GM13976 (cell line): ENCODE measurements around the gene ZMIZ1.

Experiments
- DNase-seq: peaks from one replicate; pipeline ENCODE4 v3.0.0; 2012; ENCODE audit warnings: low spot score
- CTCF ChIP-seq: IDR thresholded peaks from 2 replicates; pipeline ENCODE4 v1.5.1; 2012; ENCODE audit warnings: borderline replicate concordance, mild to moderate bottlenecking; ENCODE audit not compliant: insufficient read depth; ENCODE audit errors: extremely low read depth, missing control alignments, control extremely low read depth
- in situ Hi-C: fragments of 300-500 bp; cut with MboI; formaldehyde crosslinking; loops from one replicate; pipeline ENCODE4 v1.12.0; 2022; ENCODE audit warnings: low sequenced_read_pairs, mixed read lengths, inconsistent platforms; ENCODE audit not compliant: unreplicated experiment

Gene ZMIZ1

GRCh38 chr10:79052291-79053080 is 16.3 kb upstream of the ZMIZ1 start:
- no peak for DNase-seq
- no peak for TF ChIP-seq CTCF

DNA sequence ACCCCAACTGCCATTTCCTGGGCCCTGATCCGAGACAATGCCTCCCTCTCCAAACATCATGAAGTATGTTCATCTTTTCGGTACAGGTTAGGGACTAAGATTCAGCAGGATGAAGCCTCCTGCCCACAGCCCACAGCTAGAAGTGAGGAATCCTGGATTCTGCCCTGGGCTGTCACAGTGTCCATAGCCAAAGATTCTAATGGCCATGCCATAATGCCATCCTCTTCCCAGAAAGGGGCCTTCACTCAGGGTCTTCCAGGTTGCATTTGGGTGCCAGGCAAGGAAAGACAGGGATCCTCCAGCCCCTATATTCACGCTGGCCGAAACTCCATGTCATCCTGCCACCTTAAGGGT is 15.7 kb upstream of the ZMIZ1 start:
- TF ChIP-seq CTCF = no peak
- DNase-seq = no peak
- in situ Hi-C loops = no loop called here

More at GRCh38 chr10:79052291-79053080, 16.3 kb upstream of the ZMIZ1 start:
- in situ Hi-C loops = no loop called here

GRCh38 chr10:79053481-79054202 is 15.1 kb upstream of the ZMIZ1 start:
- no peak for DNase-seq
- in situ Hi-C loops = no loop called here
- TF ChIP-seq CTCF = no peak

DNA sequence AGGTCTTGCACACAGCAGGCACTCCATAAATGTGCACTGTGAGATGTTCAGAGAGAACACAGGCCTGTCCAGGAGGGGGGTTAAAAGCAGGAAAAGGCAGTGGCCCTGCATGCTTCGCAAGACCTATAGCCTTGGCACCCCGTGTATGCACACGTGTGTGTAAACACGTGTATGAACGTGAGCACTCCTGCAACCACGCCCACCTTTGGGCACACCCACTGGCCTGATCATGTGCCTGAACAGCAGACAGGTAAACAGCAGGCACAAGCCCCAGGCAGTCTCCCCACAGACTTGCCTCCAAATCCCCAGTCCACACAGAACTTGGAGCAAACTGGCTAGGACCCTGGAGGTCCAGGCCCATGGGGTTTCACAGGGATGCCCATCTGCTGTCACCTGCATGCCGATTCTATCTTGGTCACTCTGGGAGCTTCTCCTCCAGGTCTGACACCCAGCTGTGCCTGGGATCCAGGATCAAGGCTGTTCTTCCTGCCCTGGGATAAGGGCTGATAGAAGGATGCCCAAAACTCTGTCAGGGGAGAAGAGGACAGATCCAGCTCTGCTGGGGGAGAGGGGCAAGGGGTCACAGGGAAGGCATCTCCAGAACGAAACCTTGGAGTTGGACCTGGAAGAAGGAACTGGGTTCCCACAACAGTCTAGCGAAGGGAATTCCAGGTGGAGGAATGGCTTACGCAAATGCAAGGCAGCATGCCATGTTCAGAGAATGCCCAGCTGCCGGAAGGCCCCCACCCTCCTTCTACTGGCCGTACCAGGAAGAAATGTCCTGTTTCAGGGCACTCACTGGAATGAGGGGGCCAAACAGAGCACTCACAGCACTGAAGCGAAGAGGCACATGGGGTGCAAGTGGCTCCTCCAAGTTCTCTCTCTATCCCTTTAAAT is 14.3 kb upstream of the ZMIZ1 start:
- DNase-seq = no peak
- no peak for TF ChIP-seq CTCF
- in situ Hi-C loops = no loop called here

DNA sequence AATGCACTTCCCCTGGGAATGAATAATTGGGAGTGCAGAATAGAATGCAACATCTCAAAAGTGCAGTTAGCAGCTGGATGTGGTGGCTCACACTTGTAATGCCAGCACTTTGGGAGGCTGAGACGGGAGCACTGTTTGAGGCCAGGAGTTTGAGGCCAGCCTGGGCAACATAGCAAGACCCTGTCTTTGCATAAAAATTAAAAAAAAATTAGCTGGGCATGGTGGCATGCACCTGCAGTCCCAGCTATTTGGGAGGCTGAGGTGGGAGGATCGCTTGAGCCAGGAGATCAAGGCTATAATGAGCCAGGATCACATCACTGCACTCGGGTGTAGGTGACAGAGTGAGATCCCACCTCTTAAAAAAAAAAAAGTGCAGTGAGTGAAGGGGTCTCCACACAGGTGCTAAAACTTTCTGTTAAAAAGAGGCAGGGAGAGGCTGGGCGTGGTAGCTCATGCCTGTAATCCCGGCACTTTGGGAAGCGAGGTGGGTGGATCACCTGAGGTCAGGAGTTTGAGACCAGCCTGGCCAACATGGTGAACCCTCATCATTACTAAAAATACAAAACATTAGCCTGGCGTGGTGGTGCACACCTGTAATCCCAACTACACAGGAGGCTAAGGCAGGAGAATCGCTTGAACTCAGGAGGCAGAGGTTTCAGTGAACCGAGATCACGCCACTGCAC is 13.5 kb upstream of the ZMIZ1 start:
- no peak for DNase-seq
- no peak for TF ChIP-seq CTCF
- in situ Hi-C loops = no loop called here

GRCh38 chr10:79055892-79056291 is 12.9 kb upstream of the ZMIZ1 start:
- no peak for DNase-seq
- TF ChIP-seq CTCF = no peak
- in situ Hi-C loops = no loop called here
